HepG2 (cell line): Measurements from ENCODE around the gene KMT2A. TPM values are rescaled to one million over a fixed set of nuclear protein-coding genes. Genes with fewer than 3 reads are reported as not detected.

Source experiments
- CENPX ChIP-seq: sonication (generic); formaldehyde crosslinking; IDR thresholded peaks from 2 replicates; pipeline ENCODE4 v1.9.0; 2021; ENCODE audit warnings: mild to moderate bottlenecking, missing genetic modification reagents, moderate library complexity
- HNRNPK ChIP-seq: fragments of 200-400 bp; formaldehyde crosslinking; IDR thresholded peaks from 2 replicates; pipeline ENCODE4 v1.6.1; 2018; ENCODE audit warnings: low read length, low read depth, moderate library complexity, mild to moderate bottlenecking; ENCODE audit not compliant: poor library complexity, severe bottlenecking
- HOXA9 ChIP-seq: sonication (generic); formaldehyde crosslinking; IDR thresholded peaks from 2 replicates; pipeline ENCODE4 v1.8.1; 2022; ENCODE audit warnings: missing genetic modification reagents, mild to moderate bottlenecking, moderate library complexity, borderline replicate concordance
- KDM6A ChIP-seq: IDR thresholded peaks from 2 replicates; pipeline ENCODE4 v1.6.1; 2016; ENCODE audit warnings: low read depth
- NAIF1 ChIP-seq: sonication (generic); formaldehyde crosslinking; IDR thresholded peaks from 2 replicates; pipeline ENCODE4 v1.5.0; 2020; ENCODE audit warnings: mild to moderate bottlenecking, missing genetic modification reagents, borderline replicate concordance
- PAX8 ChIP-seq: sonication (generic); formaldehyde crosslinking; IDR thresholded peaks from 2 replicates; pipeline ENCODE4 v1.8.0; 2022; ENCODE audit warnings: mild to moderate bottlenecking, missing genetic modification reagents, borderline replicate concordance
- PHF8 ChIP-seq: sonication (generic); formaldehyde crosslinking; IDR thresholded peaks from 2 replicates; pipeline ENCODE4 v1.5.0; 2020; ENCODE audit warnings: missing genetic modification reagents
- RBAK ChIP-seq: sonication (generic); formaldehyde crosslinking; IDR thresholded peaks from 2 replicates; pipeline ENCODE4 v1.5.1; 2020; ENCODE audit warnings: mild to moderate bottlenecking, missing genetic modification reagents
- SMC3 ChIP-seq: IDR thresholded peaks from 2 replicates; pipeline ENCODE4 v1.6.1; 2011; ENCODE audit warnings: low read length, improper control_type of control experiment
- ZMYM4 ChIP-seq: sonication (generic); formaldehyde crosslinking; IDR thresholded peaks from 2 replicates; pipeline ENCODE4 v1.8.1; 2023; ENCODE audit warnings: mild to moderate bottlenecking, missing genetic modification reagents
- ZNF230 ChIP-seq: sonication (generic); formaldehyde crosslinking; IDR thresholded peaks from 2 replicates; pipeline ENCODE4 v1.4.0; 2020; ENCODE audit warnings: mild to moderate bottlenecking, missing genetic modification reagents
- ZNF329 ChIP-seq: sonication (generic); formaldehyde crosslinking; IDR thresholded peaks from 2 replicates; pipeline ENCODE4 v1.9.0; 2021; ENCODE audit warnings: low read depth, mild to moderate bottlenecking, missing genetic modification reagents
- ZNF468 ChIP-seq: sonication (generic); formaldehyde crosslinking; IDR thresholded peaks from 2 replicates; pipeline ENCODE4 v1.8.0; 2022; ENCODE audit warnings: mild to moderate bottlenecking, moderate library complexity, missing genetic modification reagents
- ZNF556 ChIP-seq: sonication (generic); formaldehyde crosslinking; IDR thresholded peaks from 2 replicates; pipeline ENCODE4 v1.4.0; 2020; ENCODE audit warnings: mild to moderate bottlenecking, missing genetic modification reagents, borderline replicate concordance
- polyA plus RNA-seq, 8 experiments: library from polyadenylated mRNA; depleted of rRNA in 3 of 8; stranded (reverse) in 7 of 8; unstranded in 1 of 8; fragments of >200 nt; fragmentation: Illumina TruSeq in 4 of 8; extraction: Trizol in 4 of 8; gene quantifications; 2 replicates each; pipeline versions ENCODE4 v1.2.1 to v1.2.3, GENCODE V29; 2011 to 2016; ENCODE audit warnings: low read depth in 4 of 8, missing spikeins in 1 of 8, mixed read lengths in 1 of 8; ENCODE audit not compliant: insufficient read depth in 1 of 8
- total RNA-seq, 5 experiments: library from RNA; depleted of rRNA; stranded (reverse); fragments of >200 nt; fragmentation: Illumina TruSeq; extraction: Trizol; gene quantifications; 2 replicates each; pipeline ENCODE4 v1.2.3, GENCODE V29; 2016; ENCODE audit warnings: low read depth in 1 of 5
- TF ChIP-seq, protein P1 (sequence below): sonication (generic); formaldehyde crosslinking; IDR thresholded peaks from 2 replicates; pipeline ENCODE4 v1.4.0; 2020; ENCODE audit warnings: missing genetic modification reagents, borderline replicate concordance
- TF ChIP-seq, protein P2 (sequence below): sonication (generic); formaldehyde crosslinking; IDR thresholded peaks from 2 replicates; pipeline ENCODE4 v1.4.0; 2020; ENCODE audit warnings: missing genetic modification reagents
- TF ChIP-seq, protein P3 (sequence below): IDR thresholded peaks from 2 replicates; pipeline ENCODE4 v1.6.1; 2012; ENCODE audit warnings: low read depth, low read length, improper control_type of control experiment
- TF ChIP-seq, protein P4 (sequence below): sonication (generic); formaldehyde crosslinking; IDR thresholded peaks from 2 replicates; pipeline ENCODE4 v1.8.1; 2023; ENCODE audit warnings: mild to moderate bottlenecking, missing genetic modification reagents
- TF ChIP-seq, protein P5 (sequence below): sonication (generic); formaldehyde crosslinking; IDR thresholded peaks from 2 replicates; pipeline ENCODE4 v1.4.0; 2020; ENCODE audit warnings: missing genetic modification reagents

Gene KMT2A
- total and polyA plus RNA-seq, 2 of the 13 experiments (the other 11 are each of a cell fraction or from before 2014, with no cell fraction given) = 12.4 to 20.0 TPM

DNA sequence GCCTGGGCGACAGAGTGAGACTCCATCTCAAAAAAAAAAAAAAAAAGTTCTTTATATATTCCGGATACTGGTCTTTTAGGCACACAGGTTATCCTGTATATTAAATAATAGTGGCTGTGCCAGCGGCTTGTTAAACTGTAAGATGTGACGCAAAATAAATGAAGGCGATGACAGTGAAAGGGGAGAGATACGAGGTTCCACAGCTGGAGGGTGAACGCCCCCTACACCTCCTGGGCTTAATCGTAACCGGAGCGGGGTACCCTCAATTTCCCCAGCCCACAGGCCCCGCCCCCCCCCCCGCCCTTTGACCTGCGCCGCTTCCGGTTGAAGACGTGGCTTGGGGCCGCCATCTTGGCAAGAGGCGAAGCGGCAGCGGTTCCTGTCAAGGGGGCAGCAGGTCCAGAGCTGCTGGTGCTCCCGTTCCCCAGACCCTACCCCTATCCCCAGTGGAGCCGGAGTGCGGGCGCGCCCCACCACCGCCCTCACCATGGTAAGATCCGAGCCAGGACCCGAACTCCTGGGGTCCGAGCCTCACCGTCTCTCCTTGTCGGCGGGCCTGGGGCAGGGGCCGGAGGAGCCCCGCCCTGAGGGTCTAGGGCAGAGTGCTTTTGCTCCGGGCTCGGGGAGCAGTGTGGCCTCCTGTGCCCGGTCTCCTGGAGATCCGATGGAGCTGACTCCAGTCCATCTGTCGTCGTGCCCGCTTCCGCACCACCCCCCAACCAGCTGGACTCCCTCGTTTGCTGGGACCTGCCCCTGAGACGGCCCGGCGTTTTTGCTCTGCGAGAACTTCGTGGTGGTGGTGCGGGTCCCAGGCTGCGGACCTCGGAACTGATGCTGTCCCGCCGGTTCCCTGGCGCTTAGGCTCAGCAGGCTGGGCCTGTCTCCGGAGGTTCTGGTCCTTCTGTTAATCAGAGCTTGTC, 136.0 kb downstream of the KMT2A start, which contains the start of gene ARCN1 (continued):
- TF ChIP-seq ZNF468 (no peak), SMC3 (no peak), KDM6A (no peak), HNRNPK (no peak), PAX8 (no peak), ZNF329 (no peak), ZNF230 (CRISPR knock-in tag) (no peak), ZMYM4 (peak; percentile 60), CENPX (CRISPR knock-in tag) (no peak), PHF8 (CRISPR knock-in tag) (peak; percentile 92), HOXA9 (no peak), NAIF1 (CRISPR knock-in tag) (no peak), ZNF556 (CRISPR knock-in tag) (no peak), RBAK (no peak)
- TF ChIP-seq, protein P1, sequence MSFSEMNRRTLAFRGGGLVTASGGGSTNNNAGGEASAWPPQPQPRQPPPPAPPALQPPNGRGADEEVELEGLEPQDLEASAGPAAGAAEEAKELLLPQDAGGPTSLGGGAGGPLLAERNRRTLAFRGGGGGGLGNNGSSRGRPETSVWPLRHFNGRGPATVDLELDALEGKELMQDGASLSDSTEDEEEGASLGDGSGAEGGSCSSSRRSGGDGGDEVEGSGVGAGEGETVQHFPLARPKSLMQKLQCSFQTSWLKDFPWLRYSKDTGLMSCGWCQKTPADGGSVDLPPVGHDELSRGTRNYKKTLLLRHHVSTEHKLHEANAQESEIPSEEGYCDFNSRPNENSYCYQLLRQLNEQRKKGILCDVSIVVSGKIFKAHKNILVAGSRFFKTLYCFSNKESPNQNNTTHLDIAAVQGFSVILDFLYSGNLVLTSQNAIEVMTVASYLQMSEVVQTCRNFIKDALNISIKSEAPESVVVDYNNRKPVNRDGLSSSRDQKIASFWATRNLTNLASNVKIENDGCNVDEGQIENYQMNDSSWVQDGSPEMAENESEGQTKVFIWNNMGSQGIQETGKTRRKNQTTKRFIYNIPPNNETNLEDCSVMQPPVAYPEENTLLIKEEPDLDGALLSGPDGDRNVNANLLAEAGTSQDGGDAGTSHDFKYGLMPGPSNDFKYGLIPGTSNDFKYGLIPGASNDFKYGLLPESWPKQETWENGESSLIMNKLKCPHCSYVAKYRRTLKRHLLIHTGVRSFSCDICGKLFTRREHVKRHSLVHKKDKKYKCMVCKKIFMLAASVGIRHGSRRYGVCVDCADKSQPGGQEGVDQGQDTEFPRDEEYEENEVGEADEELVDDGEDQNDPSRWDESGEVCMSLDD (CRISPR knock-in tag) = no peak
- TF ChIP-seq, protein P2, sequence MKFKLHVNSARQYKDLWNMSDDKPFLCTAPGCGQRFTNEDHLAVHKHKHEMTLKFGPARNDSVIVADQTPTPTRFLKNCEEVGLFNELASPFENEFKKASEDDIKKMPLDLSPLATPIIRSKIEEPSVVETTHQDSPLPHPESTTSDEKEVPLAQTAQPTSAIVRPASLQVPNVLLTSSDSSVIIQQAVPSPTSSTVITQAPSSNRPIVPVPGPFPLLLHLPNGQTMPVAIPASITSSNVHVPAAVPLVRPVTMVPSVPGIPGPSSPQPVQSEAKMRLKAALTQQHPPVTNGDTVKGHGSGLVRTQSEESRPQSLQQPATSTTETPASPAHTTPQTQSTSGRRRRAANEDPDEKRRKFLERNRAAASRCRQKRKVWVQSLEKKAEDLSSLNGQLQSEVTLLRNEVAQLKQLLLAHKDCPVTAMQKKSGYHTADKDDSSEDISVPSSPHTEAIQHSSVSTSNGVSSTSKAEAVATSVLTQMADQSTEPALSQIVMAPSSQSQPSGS (CRISPR knock-in tag) = peak; percentile 22; the same call in 1 of the 2 replicates
- TF ChIP-seq, protein P3, sequence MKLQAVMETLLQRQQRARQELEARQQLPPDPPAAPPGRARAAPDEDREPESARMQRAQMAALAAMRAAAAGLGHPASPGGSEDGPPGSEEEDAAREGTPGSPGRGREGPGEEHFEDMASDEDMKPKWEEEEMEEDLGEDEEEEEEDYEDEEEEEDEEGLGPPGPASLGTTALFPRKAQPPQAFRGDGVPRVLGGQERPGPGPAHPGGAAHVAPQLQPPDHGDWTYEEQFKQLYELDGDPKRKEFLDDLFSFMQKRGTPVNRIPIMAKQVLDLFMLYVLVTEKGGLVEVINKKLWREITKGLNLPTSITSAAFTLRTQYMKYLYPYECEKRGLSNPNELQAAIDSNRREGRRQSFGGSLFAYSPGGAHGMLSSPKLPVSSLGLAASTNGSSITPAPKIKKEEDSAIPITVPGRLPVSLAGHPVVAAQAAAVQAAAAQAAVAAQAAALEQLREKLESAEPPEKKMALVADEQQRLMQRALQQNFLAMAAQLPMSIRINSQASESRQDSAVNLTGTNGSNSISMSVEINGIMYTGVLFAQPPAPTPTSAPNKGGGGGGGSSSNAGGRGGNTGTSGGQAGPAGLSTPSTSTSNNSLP = no peak
- TF ChIP-seq, protein P4, sequence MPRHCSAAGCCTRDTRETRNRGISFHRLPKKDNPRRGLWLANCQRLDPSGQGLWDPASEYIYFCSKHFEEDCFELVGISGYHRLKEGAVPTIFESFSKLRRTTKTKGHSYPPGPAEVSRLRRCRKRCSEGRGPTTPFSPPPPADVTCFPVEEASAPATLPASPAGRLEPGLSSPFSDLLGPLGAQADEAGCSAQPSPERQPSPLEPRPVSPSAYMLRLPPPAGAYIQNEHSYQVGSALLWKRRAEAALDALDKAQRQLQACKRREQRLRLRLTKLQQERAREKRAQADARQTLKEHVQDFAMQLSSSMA (CRISPR knock-in tag) = peak; percentile 61; the same call in 1 of the 2 replicates
- TF ChIP-seq, protein P5, sequence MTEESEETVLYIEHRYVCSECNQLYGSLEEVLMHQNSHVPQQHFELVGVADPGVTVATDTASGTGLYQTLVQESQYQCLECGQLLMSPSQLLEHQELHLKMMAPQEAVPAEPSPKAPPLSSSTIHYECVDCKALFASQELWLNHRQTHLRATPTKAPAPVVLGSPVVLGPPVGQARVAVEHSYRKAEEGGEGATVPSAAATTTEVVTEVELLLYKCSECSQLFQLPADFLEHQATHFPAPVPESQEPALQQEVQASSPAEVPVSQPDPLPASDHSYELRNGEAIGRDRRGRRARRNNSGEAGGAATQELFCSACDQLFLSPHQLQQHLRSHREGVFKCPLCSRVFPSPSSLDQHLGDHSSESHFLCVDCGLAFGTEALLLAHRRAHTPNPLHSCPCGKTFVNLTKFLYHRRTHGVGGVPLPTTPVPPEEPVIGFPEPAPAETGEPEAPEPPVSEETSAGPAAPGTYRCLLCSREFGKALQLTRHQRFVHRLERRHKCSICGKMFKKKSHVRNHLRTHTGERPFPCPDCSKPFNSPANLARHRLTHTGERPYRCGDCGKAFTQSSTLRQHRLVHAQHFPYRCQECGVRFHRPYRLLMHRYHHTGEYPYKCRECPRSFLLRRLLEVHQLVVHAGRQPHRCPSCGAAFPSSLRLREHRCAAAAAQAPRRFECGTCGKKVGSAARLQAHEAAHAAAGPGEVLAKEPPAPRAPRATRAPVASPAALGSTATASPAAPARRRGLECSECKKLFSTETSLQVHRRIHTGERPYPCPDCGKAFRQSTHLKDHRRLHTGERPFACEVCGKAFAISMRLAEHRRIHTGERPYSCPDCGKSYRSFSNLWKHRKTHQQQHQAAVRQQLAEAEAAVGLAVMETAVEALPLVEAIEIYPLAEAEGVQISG (CRISPR knock-in tag) = peak; percentile 87; the same call in 1 of the 2 replicates
